ENCODE data around the gene RBPMS2. TPM values are rescaled to one million over a fixed set of nuclear protein-coding genes. Genes with fewer than 3 reads are reported as not detected.

The RBPMS2 gene
- total RNA-seq, 1 donor, result 0.10 TPM

Other genes starting within 250 kb of the RBPMS2 start
- 0.31 TPM for gene PIF1, start 50.1 kb upstream of the RBPMS2 start, total RNA-seq
- 68.6 TPM for gene PLEKHO2, start 66.3 kb upstream of the RBPMS2 start, total RNA-seq
- gene ANKDD1A, start 136.3 kb upstream of the RBPMS2 start, total RNA-seq, result 11.3 TPM
- 92.4 TPM for gene SPG21, start 214.3 kb upstream of the RBPMS2 start, total RNA-seq

Measured in mononuclear cell (primary cell).